ENCODE results near the gene GJB1.
"Not testable (repeated sequence)": the region's sequence is repeated elsewhere in the genome, so short reads cannot be mapped to it uniquely, and the experiment has no call there.

The GJB1 gene

GRCh38 chrX:71222929-71223328, at the start of gene GJB1:
Gene GJB1 (plus strand): TSS chrX:71223224. CDS start chrX:71223708, 484 bp downstream.
- no peak within 1 kb of the TSS for H3K4me3 ChIP-seq (replicated peaks; ENCODE audit: low read depth, low read length)
- no peak for DNase-seq (ENCODE audit: extremely low read depth, low read depth)
- no peak for TF ChIP-seq CTCF (IDR thresholded peaks at IDR 0.05; ENCODE audit: low read depth, low read length, missing control alignments)

DNA sequence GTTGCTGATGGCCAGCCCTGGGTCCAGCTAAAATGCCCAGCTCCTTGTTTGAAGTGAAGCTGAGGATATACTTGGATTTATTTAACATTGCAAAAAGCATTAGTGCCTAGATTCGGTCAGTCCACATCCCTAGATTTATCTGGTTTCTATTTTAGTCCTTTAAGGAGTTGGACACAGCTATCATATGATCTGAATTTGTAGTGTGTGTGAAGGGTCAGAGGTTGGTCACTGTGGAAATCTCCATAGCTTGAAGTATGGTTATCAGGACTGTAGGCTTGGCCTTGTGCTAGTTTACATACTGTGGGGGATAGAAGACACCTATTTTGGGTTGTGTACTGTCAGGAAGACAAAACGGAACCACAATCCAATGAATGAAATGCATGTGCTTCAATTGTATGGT, 49.6 kb upstream of the GJB1 start:
- DNase-seq (ENCODE audit: extremely low read depth, low read depth), result no peak
- no peak overlapping the region for H3K4me3 ChIP-seq (replicated peaks; ENCODE audit: low read depth, low read length)
- no peak for TF ChIP-seq CTCF (IDR thresholded peaks at IDR 0.05; ENCODE audit: low read depth, low read length, missing control alignments)

- H3K4me3 ChIP-seq (replicated peaks; ENCODE audit: low read depth, low read length), result no peak overlapping the region
- no peak for DNase-seq (ENCODE audit: extremely low read depth, low read depth)
- TF ChIP-seq CTCF (IDR thresholded peaks at IDR 0.05; ENCODE audit: low read depth, low read length, missing control alignments), result no peak
Observed at GRCh38 chrX:71174795-71175194, 48.2 kb upstream of the GJB1 start.

DNA sequence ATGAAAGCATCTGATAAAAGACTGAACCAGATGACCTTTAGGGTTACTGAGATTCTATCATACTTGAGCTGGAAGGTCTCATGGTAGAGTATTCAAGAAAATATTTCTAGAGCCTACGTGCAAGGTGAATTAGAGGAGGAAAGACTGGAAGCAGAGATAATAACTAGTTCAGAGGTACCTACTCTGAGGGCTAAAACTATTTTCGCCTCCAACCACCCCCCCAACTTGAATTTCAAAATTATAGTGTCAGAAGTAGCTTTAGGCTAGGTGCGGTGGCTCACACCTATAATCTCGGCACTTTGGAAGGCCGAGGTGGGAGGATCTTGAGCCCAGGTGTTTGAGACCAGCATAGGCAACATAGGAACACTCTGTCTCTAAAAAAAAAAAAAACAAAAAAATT, 47.5 kb upstream of the GJB1 start:
- DNase-seq (ENCODE audit: extremely low read depth, low read depth), result no peak
- no peak overlapping the region for H3K4me3 ChIP-seq (replicated peaks; ENCODE audit: low read depth, low read length)
- no peak for TF ChIP-seq CTCF (IDR thresholded peaks at IDR 0.05; ENCODE audit: low read depth, low read length, missing control alignments)

GRCh38 chrX:71177327-71177726, 45.7 kb upstream of the GJB1 start:
- no peak overlapping the region for H3K4me3 ChIP-seq (replicated peaks; ENCODE audit: low read depth, low read length)
- DNase-seq (ENCODE audit: extremely low read depth, low read depth), result no peak
- no peak for TF ChIP-seq CTCF (IDR thresholded peaks at IDR 0.05; ENCODE audit: low read depth, low read length, missing control alignments)

DNA sequence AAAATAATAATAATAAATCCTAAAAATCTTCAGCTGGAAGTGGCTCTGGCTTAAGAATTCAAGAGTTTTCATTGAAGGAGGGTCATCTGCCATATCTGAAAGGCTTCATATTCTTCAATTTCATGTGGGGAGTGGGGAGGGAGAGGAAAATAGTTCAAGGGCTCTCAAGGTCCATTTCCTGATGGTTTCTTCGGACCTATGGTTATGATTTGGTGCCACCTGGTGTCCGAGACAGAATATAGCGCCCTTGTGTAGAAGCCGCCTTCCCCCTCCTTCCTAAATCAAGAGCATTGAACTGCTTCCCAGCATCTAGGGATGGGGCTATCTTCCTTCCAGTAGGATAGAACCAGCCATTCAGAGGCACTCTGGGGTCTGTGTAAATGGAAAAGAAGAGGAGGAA, 44.1 kb upstream of the GJB1 start:
- no peak overlapping the region for H3K4me3 ChIP-seq (replicated peaks; ENCODE audit: low read depth, low read length)
- DNase-seq (ENCODE audit: extremely low read depth, low read depth), result peak; percentile 22
- TF ChIP-seq CTCF (IDR thresholded peaks at IDR 0.05; ENCODE audit: low read depth, low read length, missing control alignments), result peak; percentile 55

GRCh38 chrX:71180579-71181265, 42.3 kb upstream of the GJB1 start:
- DNase-seq (ENCODE audit: extremely low read depth, low read depth); H3K4me3 ChIP-seq (replicated peaks; ENCODE audit: low read depth, low read length): not testable (repeated sequence)

Data from HFF-Myc (cell line).